Measurements from ENCODE around the gene FEM1B.
A peak's percentile ranks its signal among the peaks of the same experiment; 100 is the strongest.

Gene FEM1B

DNA sequence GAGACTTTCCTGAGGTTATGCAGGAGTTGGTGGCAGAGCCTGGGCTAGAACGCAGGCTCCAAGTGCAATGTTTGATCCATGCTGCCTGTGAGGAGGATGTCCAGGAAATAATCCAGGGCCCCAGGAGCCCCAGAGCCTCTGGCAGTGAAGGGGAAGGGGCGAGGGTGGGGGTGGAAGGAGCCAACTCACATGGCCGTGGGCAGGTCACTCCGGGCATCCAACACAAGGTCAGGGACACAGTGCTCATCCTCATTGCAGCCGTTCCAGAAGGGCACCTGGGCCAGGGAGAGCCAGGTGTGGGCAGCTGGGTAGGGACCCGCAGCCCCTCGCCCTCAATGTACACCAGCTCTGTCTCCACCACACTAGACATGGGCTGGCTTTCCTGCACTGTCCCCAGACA lies 43.7 kb downstream of the FEM1B start:
- Histone ChIP-seq H3K27ac (ENCODE audit: extremely low read depth, low read depth, low read length) (no peak overlapping the region), H3K4me3 (ENCODE audit: low read depth, low read length) (no peak overlapping the region), H3K36me3 (ENCODE audit: control insufficient read depth in 2 of 2, insufficient read depth in 1 of 2, low read length in 2 of 2) (no peaks in the 10 kb centered on the region), H3K4me1 (ENCODE audit: control insufficient read depth, insufficient read depth, low read length) (no peaks in the 10 kb centered on the region), H3K9me3 (ENCODE audit: control insufficient read depth, insufficient read depth, low read depth, low read length) (no peaks in the 10 kb centered on the region)
- TF ChIP-seq ZFP37 (tag by site-specific recombination; IDR thresholded peaks at IDR 0.05) (no peak), ZNF560 (tag by site-specific recombination; IDR thresholded peaks at IDR 0.05; ENCODE audit: borderline replicate concordance) (no peak), ZNF707 (tag by site-specific recombination; IDR thresholded peaks at IDR 0.05) (no peak), ZNF777 (tag by site-specific recombination; IDR thresholded peaks at IDR 0.05; ENCODE audit: borderline replicate concordance) (no peak), ZNF837 (tag by site-specific recombination; IDR thresholded peaks at IDR 0.05) (no peak), ZNF621 (tag by site-specific recombination; IDR thresholded peaks at IDR 0.05) (no peak), ZNF121 (tag by site-specific recombination; IDR thresholded peaks at IDR 0.05) (no peak), ZNF677 (tag by site-specific recombination; IDR thresholded peaks at IDR 0.05) (no peak), MZF1 (tag by site-specific recombination; IDR thresholded peaks at IDR 0.05; ENCODE audit: borderline replicate concordance) (no peak), ZBTB20 (tag by site-specific recombination; IDR thresholded peaks at IDR 0.05) (no peak), ZNF266 (tag by site-specific recombination; IDR thresholded peaks at IDR 0.05; ENCODE audit: low read depth) (no peak)
- POLR2A ChIA-PET = no interaction called here
- CTCF ChIA-PET = interaction anchor here (0.7 to 1.8 kb wide), 4 partner anchors 15 to 536 kb away, joined by 3 to 6 read pairs (median 4); no protein-coding TSS in a partner anchor

DNA sequence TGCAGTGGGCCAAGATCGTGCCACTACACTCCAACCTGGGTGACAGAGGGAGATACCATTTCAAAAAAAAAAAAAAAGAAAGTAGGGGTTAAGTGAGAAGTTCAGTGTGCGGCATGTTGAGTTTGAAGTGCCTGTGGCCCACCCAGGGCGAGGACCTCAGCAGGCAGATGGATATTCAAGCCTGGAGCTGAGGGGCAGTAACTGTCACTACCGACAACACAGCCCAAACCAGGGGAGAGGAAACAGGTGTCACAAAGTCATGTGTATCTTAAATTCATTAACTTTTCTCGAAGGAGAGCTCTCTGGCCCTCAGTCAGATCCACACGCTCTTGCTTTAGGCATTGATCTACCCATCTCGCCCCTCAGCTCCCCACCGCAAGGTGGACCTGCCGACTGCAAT lies 45.3 kb downstream of the FEM1B start:
- H3K9me3 ChIP-seq (ENCODE audit: control insufficient read depth, insufficient read depth, low read depth, low read length) = no peaks in the 10 kb centered on the region

GRCh38 chr15:68325726-68326125 lies 48.2 kb downstream of the FEM1B start:
- POLR2A ChIA-PET = no interaction called here
- no peaks in the 10 kb centered on the region for H3K4me1 ChIP-seq (ENCODE audit: control insufficient read depth, insufficient read depth, low read length)

More for the DNA sequence above, 45.3 kb downstream of the FEM1B start:
- ChIA-PET CTCF (interaction anchor here (0.6 to 1.9 kb wide), 5 partner anchors 17 to 216 kb away, joined by 3 to 10 read pairs (median 4); no protein-coding TSS in a partner anchor), POLR2A (no interaction called here)
- Histone ChIP-seq H3K27ac (ENCODE audit: extremely low read depth, low read depth, low read length) (no peak overlapping the region), H3K36me3 (ENCODE audit: control insufficient read depth in 2 of 2, insufficient read depth in 1 of 2, low read length in 2 of 2) (no peaks in the 10 kb centered on the region), H3K4me3 (ENCODE audit: low read depth, low read length) (no peak overlapping the region), H3K4me1 (ENCODE audit: control insufficient read depth, insufficient read depth, low read length) (no peaks in the 10 kb centered on the region)
- TF ChIP-seq, protein P1, sequence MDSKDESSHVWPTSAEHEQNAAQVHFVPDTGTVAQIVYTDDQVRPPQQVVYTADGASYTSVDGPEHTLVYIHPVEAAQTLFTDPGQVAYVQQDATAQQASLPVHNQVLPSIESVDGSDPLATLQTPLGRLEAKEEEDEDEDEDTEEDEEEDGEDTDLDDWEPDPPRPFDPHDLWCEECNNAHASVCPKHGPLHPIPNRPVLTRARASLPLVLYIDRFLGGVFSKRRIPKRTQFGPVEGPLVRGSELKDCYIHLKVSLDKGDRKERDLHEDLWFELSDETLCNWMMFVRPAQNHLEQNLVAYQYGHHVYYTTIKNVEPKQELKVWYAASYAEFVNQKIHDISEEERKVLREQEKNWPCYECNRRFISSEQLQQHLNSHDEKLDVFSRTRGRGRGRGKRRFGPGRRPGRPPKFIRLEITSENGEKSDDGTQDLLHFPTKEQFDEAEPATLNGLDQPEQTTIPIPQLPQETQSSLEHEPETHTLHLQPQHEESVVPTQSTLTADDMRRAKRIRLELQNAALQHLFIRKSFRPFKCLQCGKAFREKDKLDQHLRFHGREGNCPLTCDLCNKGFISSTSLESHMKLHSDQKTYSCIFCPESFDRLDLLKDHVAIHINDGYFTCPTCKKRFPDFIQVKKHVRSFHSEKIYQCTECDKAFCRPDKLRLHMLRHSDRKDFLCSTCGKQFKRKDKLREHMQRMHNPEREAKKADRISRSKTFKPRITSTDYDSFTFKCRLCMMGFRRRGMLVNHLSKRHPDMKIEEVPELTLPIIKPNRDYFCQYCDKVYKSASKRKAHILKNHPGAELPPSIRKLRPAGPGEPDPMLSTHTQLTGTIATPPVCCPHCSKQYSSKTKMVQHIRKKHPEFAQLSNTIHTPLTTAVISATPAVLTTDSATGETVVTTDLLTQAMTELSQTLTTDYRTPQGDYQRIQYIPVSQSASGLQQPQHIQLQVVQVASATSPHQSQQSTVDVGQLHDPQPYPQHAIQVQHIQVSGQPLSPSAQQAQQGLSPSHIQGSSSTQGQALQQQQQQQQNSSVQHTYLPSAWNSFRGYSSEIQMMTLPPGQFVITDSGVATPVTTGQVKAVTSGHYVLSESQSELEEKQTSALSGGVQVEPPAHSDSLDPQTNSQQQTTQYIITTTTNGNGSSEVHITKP (tag by site-specific recombination; IDR thresholded peaks at IDR 0.05) = peak; percentile 85
- TF ChIP-seq ZNF768 (tag by site-specific recombination; IDR thresholded peaks at IDR 0.05) (no peak), ZNF292 (tag by site-specific recombination; IDR thresholded peaks at IDR 0.05; ENCODE audit: borderline replicate concordance, low read depth) (no peak)

DNA sequence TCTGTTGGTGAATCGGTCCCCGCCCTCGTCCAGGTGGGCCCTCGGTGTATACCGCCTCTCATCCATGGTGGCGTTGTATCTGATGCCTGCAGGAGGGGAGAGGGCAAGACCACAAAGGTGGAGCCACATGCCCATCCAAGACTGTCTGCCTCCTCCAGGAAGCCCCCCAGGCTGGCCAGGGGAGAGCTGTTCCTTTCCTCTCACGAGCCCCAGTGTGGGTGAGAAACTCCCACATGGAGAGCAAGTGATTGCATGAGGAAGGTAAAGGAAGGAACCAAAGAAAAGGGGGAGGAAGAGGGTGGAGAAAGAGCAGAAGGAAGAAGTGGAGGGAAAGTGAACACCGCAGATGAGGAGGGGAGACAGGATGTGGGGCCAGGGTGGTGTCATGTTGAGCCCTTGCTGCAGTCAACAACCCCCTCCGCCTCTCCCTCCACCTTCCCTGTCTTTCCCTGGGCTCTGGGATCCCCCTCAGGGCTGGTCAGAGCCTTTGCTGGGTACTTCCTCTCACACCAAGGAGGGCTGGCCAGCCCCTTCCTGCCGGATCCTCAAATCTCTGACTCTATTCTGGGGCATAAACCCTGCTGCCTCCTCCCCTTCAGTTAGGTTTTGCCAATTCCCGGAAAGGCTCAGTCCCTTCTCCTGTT lies 49.3 kb downstream of the FEM1B start:
- Histone ChIP-seq H3K4me3 (ENCODE audit: low read depth, low read length) (no peak overlapping the region), H3K9me3 (ENCODE audit: control insufficient read depth, insufficient read depth, low read depth, low read length) (no peaks in the 10 kb centered on the region), H3K36me3 (ENCODE audit: control insufficient read depth in 2 of 2, insufficient read depth in 1 of 2, low read length in 2 of 2) (no peaks in the 10 kb centered on the region), H3K4me1 (ENCODE audit: control insufficient read depth, insufficient read depth, low read length) (no peaks in the 10 kb centered on the region), H3K27ac (ENCODE audit: extremely low read depth, low read depth, low read length) (no peak overlapping the region)
- CTCF ChIA-PET = interaction anchor here (1.2 kb wide), 1 partner anchor 8 kb away, joined by 3 read pairs; no protein-coding TSS in a partner anchor
- POLR2A ChIA-PET = no interaction called here
- TF ChIP-seq, protein P1 (tag by site-specific recombination; IDR thresholded peaks at IDR 0.05) = peak; percentile 98
- TF ChIP-seq, protein P2, sequence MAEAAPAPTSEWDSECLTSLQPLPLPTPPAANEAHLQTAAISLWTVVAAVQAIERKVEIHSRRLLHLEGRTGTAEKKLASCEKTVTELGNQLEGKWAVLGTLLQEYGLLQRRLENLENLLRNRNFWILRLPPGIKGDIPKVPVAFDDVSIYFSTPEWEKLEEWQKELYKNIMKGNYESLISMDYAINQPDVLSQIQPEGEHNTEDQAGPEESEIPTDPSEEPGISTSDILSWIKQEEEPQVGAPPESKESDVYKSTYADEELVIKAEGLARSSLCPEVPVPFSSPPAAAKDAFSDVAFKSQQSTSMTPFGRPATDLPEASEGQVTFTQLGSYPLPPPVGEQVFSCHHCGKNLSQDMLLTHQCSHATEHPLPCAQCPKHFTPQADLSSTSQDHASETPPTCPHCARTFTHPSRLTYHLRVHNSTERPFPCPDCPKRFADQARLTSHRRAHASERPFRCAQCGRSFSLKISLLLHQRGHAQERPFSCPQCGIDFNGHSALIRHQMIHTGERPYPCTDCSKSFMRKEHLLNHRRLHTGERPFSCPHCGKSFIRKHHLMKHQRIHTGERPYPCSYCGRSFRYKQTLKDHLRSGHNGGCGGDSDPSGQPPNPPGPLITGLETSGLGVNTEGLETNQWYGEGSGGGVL (tag by site-specific recombination; IDR thresholded peaks at IDR 0.05) = peak; percentile 53
- TF ChIP-seq GLIS2 (tag by site-specific recombination; IDR thresholded peaks at IDR 0.05) (peak; percentile 27; the same call in 1 of the 2 replicates), ZNF23 (tag by site-specific recombination; IDR thresholded peaks at IDR 0.05; ENCODE audit: borderline replicate concordance) (no peak), EGR2 (tag by site-specific recombination; IDR thresholded peaks at IDR 0.05; ENCODE audit: low read depth) (peak; percentile 79)

More at GRCh38 chr15:68325726-68326125, 48.2 kb downstream of the FEM1B start:
- H3K27ac ChIP-seq (ENCODE audit: extremely low read depth, low read depth, low read length) = no peak overlapping the region
- H3K9me3 ChIP-seq (ENCODE audit: control insufficient read depth, insufficient read depth, low read depth, low read length) = no peaks in the 10 kb centered on the region
- TF ChIP-seq ZNF660 (tag by site-specific recombination; IDR thresholded peaks at IDR 0.05) = no peak
- no peaks in the 10 kb centered on the region for H3K36me3 ChIP-seq (ENCODE audit: control insufficient read depth in 2 of 2, insufficient read depth in 1 of 2, low read length in 2 of 2)
- H3K4me3 ChIP-seq (ENCODE audit: low read depth, low read length) = no peak overlapping the region
- CTCF ChIA-PET = interaction anchor here (0.6 to 1.2 kb wide), 2 partner anchors 9 to 228 kb away, joined by 3 to 4 read pairs; no protein-coding TSS in a partner anchor
